Measurements from ENCODE around the gene TFDP1.

GRCh38 chr13:113567681-113568080, 16.9 kb upstream of the TFDP1 start:
- no peak for TF ChIP-seq CTCF (IDR thresholded peaks at IDR 0.05; ENCODE audit: insufficient read depth, low read length, poor library complexity, severe bottlenecking)
- no peak for TF ChIP-seq EZH2phosphoT487 (conservative IDR thresholded peaks at IDR 0.05; ENCODE audit: low read length)
